ENCODE measurements around the gene IMMP2L.

The IMMP2L gene

GRCh38 chr7:111556977-111557376 lies 5.3 kb downstream of the IMMP2L start:
- DNase-seq = no peak

GRCh38 chr7:111554086-111554485 lies 8.2 kb downstream of the IMMP2L start:
- no peak for DNase-seq

GRCh38 chr7:111541067-111541466 lies 21.2 kb downstream of the IMMP2L start:
- no peak for DNase-seq

- no peak for DNase-seq
These were observed 22.0 kb downstream of the IMMP2L start for GRCh38 chr7:111540199-111540815.

GRCh38 chr7:111537134-111537533 lies 25.2 kb downstream of the IMMP2L start:
- no peak for DNase-seq

- DNase-seq = no peak
These were observed 27.0 kb downstream of the IMMP2L start for GRCh38 chr7:111535142-111535870.

- DNase-seq = no peak
These were observed 29.7 kb downstream of the IMMP2L start for GRCh38 chr7:111532625-111533024.

GRCh38 chr7:111531993-111532392 lies 30.3 kb downstream of the IMMP2L start:
- DNase-seq = no peak

GRCh38 chr7:111530356-111530668 lies 32.0 kb downstream of the IMMP2L start:
- DNase-seq = no peak

- no peak for DNase-seq
These were observed 32.6 kb downstream of the IMMP2L start for GRCh38 chr7:111529507-111530355.

GRCh38 chr7:111528331-111528730 lies 34.0 kb downstream of the IMMP2L start:
- peak; percentile 3 for DNase-seq

GRCh38 chr7:111527545-111527944 lies 34.7 kb downstream of the IMMP2L start:
- DNase-seq = no peak

- DNase-seq = no peak
These were observed 37.2 kb downstream of the IMMP2L start for GRCh38 chr7:111525100-111525499.

- DNase-seq = no peak
These were observed 40.6 kb downstream of the IMMP2L start for GRCh38 chr7:111521660-111522059.

GRCh38 chr7:111518264-111518663 lies 44.0 kb downstream of the IMMP2L start:
- DNase-seq = no peak

GRCh38 chr7:111517549-111517951 lies 44.7 kb downstream of the IMMP2L start:
- DNase-seq = no peak

- DNase-seq = no peak
These were observed 45.7 kb downstream of the IMMP2L start for GRCh38 chr7:111516612-111517011.

GRCh38 chr7:111513566-111513965 lies 48.7 kb downstream of the IMMP2L start:
- no peak for DNase-seq

- no peak for DNase-seq
These were observed 50.4 kb downstream of the IMMP2L start for GRCh38 chr7:111511845-111512244.

- DNase-seq = no peak
These were observed 51.5 kb downstream of the IMMP2L start for GRCh38 chr7:111510584-111511378.

- DNase-seq = no peak
These were observed 52.2 kb downstream of the IMMP2L start for GRCh38 chr7:111510062-111510461.

GRCh38 chr7:111509288-111509687 lies 53.0 kb downstream of the IMMP2L start:
- no peak for DNase-seq

GRCh38 chr7:111508387-111508786 lies 53.9 kb downstream of the IMMP2L start:
- no peak for DNase-seq

Measured in CD4-positive, alpha-beta T cell treated with Interleukin-21 for 1 hour (primary cell).